H7 (cell line): ENCODE measurements around the gene PPARD. TPM values are rescaled to one million over a fixed set of nuclear protein-coding genes. Genes with fewer than 3 reads are reported as not detected.
"Not testable (repeated sequence)": the region's sequence is repeated elsewhere in the genome, so short reads cannot be mapped to it uniquely, and the experiment has no call there.

Experiments used
- DNase-seq: peaks from one replicate; pipeline ENCODE4 v3.0.0; 2012
- H3K27me3 ChIP-seq: 2 replicates; pipeline ENCODE4 v1.6.0; 2011; ENCODE audit warnings: mild to moderate bottlenecking, low read length; ENCODE audit not compliant: control insufficient read depth, insufficient read depth
- H3K36me3 ChIP-seq: replicated peaks from 2 replicates; pipeline ENCODE4 v1.5.1; 2011; ENCODE audit warnings: low read length; ENCODE audit not compliant: control insufficient read depth, insufficient read depth
- H3K4me3 ChIP-seq: 2 replicates; pipeline ENCODE4 v1.5.1; 2011; ENCODE audit warnings: low read depth, mild to moderate bottlenecking, control low read depth, low read length, moderate library complexity; ENCODE audit not compliant: insufficient read depth
- total RNA-seq: library from RNA; depleted of rRNA; stranded (reverse); fragments of >200 nt; shearing (Covaris generic); gene quantifications from 2 replicates; pipeline ENCODE4 v1.2.3, GENCODE V29; 2014

PPARD gene
- total RNA-seq, 1 experiment from 2014 or later: 3.2 TPM

GRCh38 chr6:35436071-35436857 lies 93.9 kb downstream of the PPARD start:
- Histone ChIP-seq H3K4me3 (no peak overlapping the region), H3K36me3 (no peaks in the 10 kb centered on the region), H3K27me3 (no peaks in the 10 kb centered on the region)
- DNase-seq: peak; percentile 83

- DNase-seq, H3K4me3 ChIP-seq, H3K27me3 ChIP-seq, H3K36me3 ChIP-seq: not testable (repeated sequence)
These were observed 96.2 kb downstream of the PPARD start for GRCh38 chr6:35438378-35439065.

GRCh38 chr6:35439308-35439707 lies 97.0 kb downstream of the PPARD start:
- DNase-seq: peak; percentile 75
- Histone ChIP-seq H3K27me3 (no peaks in the 10 kb centered on the region), H3K36me3 (no peaks in the 10 kb centered on the region), H3K4me3 (no peak overlapping the region)

- Histone ChIP-seq H3K4me3 (no peak overlapping the region), H3K27me3 (no peaks in the 10 kb centered on the region), H3K36me3 (no peaks in the 10 kb centered on the region)
- no peak for DNase-seq
These were observed 98.8 kb downstream of the PPARD start for GRCh38 chr6:35441205-35441604.

GRCh38 chr6:35441642-35442041 lies 99.3 kb downstream of the PPARD start:
- H3K36me3 ChIP-seq: no peaks in the 10 kb centered on the region
- no peak for DNase-seq
- no peak overlapping the region for H3K4me3 ChIP-seq
- no peaks in the 10 kb centered on the region for H3K27me3 ChIP-seq

GRCh38 chr6:35442693-35443092 lies 100.3 kb downstream of the PPARD start:
- H3K27me3 ChIP-seq: no peaks in the 10 kb centered on the region
- no peak overlapping the region for H3K4me3 ChIP-seq
- no peak for DNase-seq
- H3K36me3 ChIP-seq: no peaks in the 10 kb centered on the region

GRCh38 chr6:35443341-35444030 lies 101.1 kb downstream of the PPARD start:
- no peaks in the 10 kb centered on the region for H3K36me3 ChIP-seq
- H3K27me3 ChIP-seq: no peaks in the 10 kb centered on the region
- no peak for DNase-seq
- no peak overlapping the region for H3K4me3 ChIP-seq

GRCh38 chr6:35445691-35446090 lies 103.3 kb downstream of the PPARD start:
- DNase-seq: no peak
- Histone ChIP-seq H3K36me3 (no peaks in the 10 kb centered on the region), H3K4me3 (no peak overlapping the region), H3K27me3 (no peaks in the 10 kb centered on the region)

- Histone ChIP-seq H3K36me3 (no peaks in the 10 kb centered on the region), H3K4me3 (no peak overlapping the region), H3K27me3 (peaks cover 2% of the 10 kb centered on the region)
- no peak for DNase-seq
These were observed 105.8 kb downstream of the PPARD start for GRCh38 chr6:35448191-35448590.

- H3K36me3 ChIP-seq: no peaks in the 10 kb centered on the region
- peak; percentile 87 for DNase-seq
- H3K27me3 ChIP-seq: peaks cover 2% of the 10 kb centered on the region
- H3K4me3 ChIP-seq: no peak overlapping the region
These were observed 107.0 kb downstream of the PPARD start for GRCh38 chr6:35449287-35449881.

- no peak for DNase-seq
These were observed 109.2 kb downstream of the PPARD start for GRCh38 chr6:35451354-35452182.

GRCh38 chr6:35452183-35453090 lies 110.1 kb downstream of the PPARD start, which contains the start of gene FANCE:
Gene FANCE (plus strand): TSS chr6:35452338. CDS start chr6:35452546, 208 bp downstream.
- peaks cover 2% of the 10 kb centered on the region for H3K27me3 ChIP-seq
- H3K4me3 ChIP-seq: peak within 1 kb of the TSS; percentile 64
- H3K36me3 ChIP-seq: no peaks in the 10 kb centered on the region; the same call in 1 of the 2 replicates
- DNase-seq: peak; percentile 99

More at GRCh38 chr6:35451354-35452182, 109.2 kb downstream of the PPARD start:
- peaks cover 2% of the 10 kb centered on the region for H3K27me3 ChIP-seq
- H3K36me3 ChIP-seq: no peaks in the 10 kb centered on the region; the same call in 1 of the 2 replicates
- peak overlapping the region; percentile 19; the same call in 1 of the 2 replicates for H3K4me3 ChIP-seq

- Histone ChIP-seq H3K4me3 (no peak overlapping the region), H3K27me3 (peaks cover 2% of the 10 kb centered on the region), H3K36me3 (no peaks in the 10 kb centered on the region; the same call in 1 of the 2 replicates)
- no peak for DNase-seq
These were observed 110.9 kb downstream of the PPARD start for GRCh38 chr6:35453236-35453635.
